IMR-90 (cell line): ENCODE measurements around the gene PIK3IP1. TPM values are rescaled to one million over a fixed set of nuclear protein-coding genes. Genes with fewer than 3 reads are reported as not detected.

Experiments used
- CHD1 ChIP-seq: IDR thresholded peaks from 2 replicates; pipeline ENCODE4 v1.6.1; 2012; ENCODE audit warnings: low read depth, low read length, improper control_type of control experiment
- FOS ChIP-seq: fragments of 150-350 bp; IDR thresholded peaks from 2 replicates; pipeline ENCODE4 v1.6.1; 2016; ENCODE audit warnings: low read depth, low read length
- MAFK ChIP-seq: IDR thresholded peaks from 2 replicates; pipeline ENCODE4 v1.6.1; 2012; ENCODE audit warnings: low read depth, low read length, improper control_type of control experiment
- MAZ ChIP-seq: IDR thresholded peaks from 2 replicates; pipeline ENCODE4 v1.6.1; 2012; ENCODE audit warnings: low read depth, mild to moderate bottlenecking, low read length, improper control_type of control experiment, moderate library complexity, borderline replicate concordance
- RFX5 ChIP-seq: IDR thresholded peaks from 2 replicates; pipeline ENCODE4 v1.8.0; 2012; ENCODE audit warnings: low read depth, mild to moderate bottlenecking, low read length, moderate library complexity
- USF2 ChIP-seq: fragments of 150-350 bp; IDR thresholded peaks from 2 replicates; pipeline ENCODE4 v1.6.1; 2017; ENCODE audit warnings: mild to moderate bottlenecking, antibody characterized with exemption, low read length, low read depth
- polyA plus RNA-seq, 3 experiments: library from polyadenylated mRNA; depleted of rRNA; stranded (reverse); fragments of >200 nt; gene quantifications; 2 replicates each; pipeline ENCODE4 v1.2.3, GENCODE V29; 2012; ENCODE audit warnings: low replicate concordance in 1 of 3
- total RNA-seq: library from RNA; depleted of rRNA; stranded (reverse); fragments of >200 nt; gene quantifications from 2 replicates; pipeline ENCODE4 v1.2.3, GENCODE V29; 2012

PIK3IP1 gene
- total and polyA plus RNA-seq, 2 of the 4 experiments (the other 2 are of a cell fraction) = 12.9 to 17.6 TPM

- TF ChIP-seq RFX5 = no peak
- TF ChIP-seq USF2 = no peak
- TF ChIP-seq CHD1 = no peak
- TF ChIP-seq FOS = no peak
- TF ChIP-seq MAZ = no peak
- TF ChIP-seq MAFK = no peak
Observed at GRCh38 chr22:31292236-31292989, at the start of gene PIK3IP1 (continued).
